GM12878 (cell line): Measurements from ENCODE around the gene USP9X. TPM values are rescaled to one million over a fixed set of nuclear protein-coding genes. Genes with fewer than 3 reads are reported as not detected.

Experiments used
- ATAC-seq: fragments of 200-7000 bp; cut with Tn5 transposase; 3 replicates; pipeline ENCODE4 v1.9.1; 2020; ENCODE audit warnings: mild to moderate bottlenecking, moderate library complexity
- BruUV-seq: library from RNA; stranded (reverse); fragments of 400-500 nt; replicated peaks from 2 replicates; lab custom pipeline; 2021; lab: Mats Ljungman, UMichigan
- CTCF ChIA-PET: fragments of 300-600 bp; sonication (Branson Sonifier 250); formaldehyde crosslinking; extraction: SDS; loops from one replicate; lab custom pipeline; 2021; ENCODE audit warnings: inconsistent platforms; lab: Yijun Ruan, JAX
- POLR2A ChIA-PET: fragments of 350-600 bp; formaldehyde crosslinking; extraction: SDS; loops from one replicate; lab custom pipeline; 2021; ENCODE audit warnings: inconsistent platforms; lab: Charles Lee
- RAD21 ChIA-PET: fragments of 300-600 bp; sonication (Branson Sonifier 250); formaldehyde crosslinking; loops from one replicate; lab custom pipeline; 2023; ENCODE audit warnings: antibody characterized with exemption; ENCODE audit not compliant: unreplicated experiment; lab: Charles Lee
- SMC1A ChIA-PET: fragments of 300-600 bp; sonication (Branson Sonifier 250); formaldehyde crosslinking; loops from one replicate; lab custom pipeline; 2023; ENCODE audit not compliant: unreplicated experiment, uncharacterized antibody; lab: Charles Lee
- DNase-seq: peaks from one replicate; pipeline ENCODE4 v3.0.0-alpha.2; 2011; ENCODE audit warnings: low read depth, low spot score
- FAIRE-seq: peaks from 3 replicates; lab custom pipeline; 2011; peaks lifted over from hg19 to GRCh38; lab: Jason Lieb, UNC
- H2AFZ ChIP-seq: 2 replicates; pipeline ENCODE4 v1.6.0; 2011; ENCODE audit warnings: low read depth, low read length, control low read depth; ENCODE audit not compliant: control insufficient read depth
- H3K27ac ChIP-seq: 2 replicates; pipeline ENCODE4 v1.5.1; 2011; ENCODE audit warnings: control low read depth; ENCODE audit not compliant: control insufficient read depth, insufficient read depth
- H3K27me3 ChIP-seq, 2 experiments: replicated peaks in 1 of 2; 2 replicates each; pipeline versions ENCODE4 v1.6.0 to v1.6.1; 2011; ENCODE audit warnings: low read length in 1 of 2; ENCODE audit not compliant: control insufficient read depth in 2 of 2, insufficient read depth in 2 of 2
- H3K36me3 ChIP-seq, 2 experiments: 2 replicates each; pipeline ENCODE4 v1.5.1; 2011; ENCODE audit warnings: low read length in 1 of 2; ENCODE audit not compliant: control insufficient read depth in 2 of 2, insufficient read depth in 2 of 2
- H3K4me1 ChIP-seq: 2 replicates; pipeline ENCODE4 v1.6.1; 2011; ENCODE audit warnings: mild to moderate bottlenecking, low read length, moderate library complexity, mixed read lengths; ENCODE audit not compliant: control insufficient read depth, insufficient read depth
- H3K4me2 ChIP-seq: 2 replicates; pipeline ENCODE4 v1.6.0; 2011; ENCODE audit warnings: control low read depth; ENCODE audit not compliant: control insufficient read depth, insufficient read depth
- H3K4me3 ChIP-seq: fragments of 200-600 bp; sonication (generic); 2 replicates; pipeline ENCODE4 v1.5.1; 2016
- H3K79me2 ChIP-seq: 2 replicates; pipeline ENCODE4 v1.6.0; 2011; ENCODE audit warnings: low read length; ENCODE audit not compliant: control insufficient read depth, insufficient read depth
- H3K9ac ChIP-seq: 2 replicates; pipeline ENCODE4 v1.8.0; 2011; ENCODE audit warnings: low read length, control low read depth, mixed read lengths; ENCODE audit not compliant: control insufficient read depth, insufficient read depth
- H3K9me3 ChIP-seq: replicated peaks from 3 replicates; pipeline ENCODE4 v1.5.1; 2011; ENCODE audit warnings: mild to moderate bottlenecking, low read length; ENCODE audit not compliant: control insufficient read depth, insufficient read depth
- H4K20me1 ChIP-seq: 2 replicates; pipeline ENCODE4 v1.6.0; 2011; ENCODE audit not compliant: control insufficient read depth, insufficient read depth
- BACH1 ChIP-seq: fragments of 450-650 bp; IDR thresholded peaks from 2 replicates; pipeline ENCODE4 v1.6.1; 2017; ENCODE audit warnings: mild to moderate bottlenecking, borderline replicate concordance
- IRF3 ChIP-seq: fragments of 450-650 bp; IDR thresholded peaks from 2 replicates; pipeline ENCODE4 v1.6.1; 2014; ENCODE audit warnings: mild to moderate bottlenecking
- LARP7 ChIP-seq: fragments of 450-650 bp; IDR thresholded peaks from 2 replicates; pipeline ENCODE4 v1.6.1; 2017; ENCODE audit warnings: mild to moderate bottlenecking
- WGBS: methylation state at CpG from one replicate; pipeline ENCODE4 v1.1.6; 2016; ENCODE audit warnings: low lambda C conversion rate; ENCODE audit not compliant: insufficient replicate concordance, insufficient coverage; ENCODE audit errors: missing lambda C conversion rate; 5-methylcytosine and 5-hydroxymethylcytosine counted together
- in situ Hi-C: fragments of 300-500 bp; cut with MboI; formaldehyde crosslinking; loops from 9 replicates; pipeline ENCODE4 v1.14.3; 2018; ENCODE audit warnings: mixed read lengths
- intact Hi-C: fragments of 100-400 bp; cut with micrococcal nuclease; formaldehyde crosslinking; loops from one replicate; pipeline ENCODE4 v1.14.2; 2022; ENCODE audit not compliant: unreplicated experiment
- polyA plus RNA-seq, 11 experiments: library from polyadenylated mRNA; depleted of rRNA in 4 of 11; unstranded in 6 of 11; stranded (reverse) in 5 of 11; fragments of >200 nt; fragmentation: Nextera tagmentation in 4 of 11; fragmentation: Illumina TruSeq in 1 of 11; extraction: Ambion mirVana in 4 of 11; extraction: Trizol in 1 of 11; gene quantifications; 1 replicate in 1 of 11; 2 replicates in 10 of 11; pipeline versions ENCODE4 v1.2.1 to v1.2.3, GENCODE V29; 2011 to 2016; ENCODE audit warnings: inconsistent platforms in 2 of 11, missing spikeins in 2 of 11, low read depth in 1 of 11
- total RNA-seq, 4 experiments: library from RNA; depleted of rRNA in 3 of 4; stranded (reverse); fragments of >200 nt in 3 of 4; fragmentation: Illumina TruSeq in 1 of 4; extraction: Trizol in 1 of 4; gene quantifications; 2 replicates each; pipeline versions ENCODE4 v1.2.1 to v1.2.3, GENCODE V29; 2013 to 2021
- TF ChIP-seq, protein P1 (sequence below): IDR thresholded peaks from 2 replicates; pipeline ENCODE4 v1.6.1; 2012; ENCODE audit warnings: low read depth, low read length, improper control_type of control experiment
- TF ChIP-seq, protein P2 (sequence below): fragments of 150-350 bp; IDR thresholded peaks from 2 replicates; pipeline ENCODE4 v1.6.1; 2014; ENCODE audit warnings: mild to moderate bottlenecking, low read depth, low read length
- TF ChIP-seq, protein P3 (sequence below): fragments of 450-650 bp; IDR thresholded peaks from 2 replicates; pipeline ENCODE4 v1.6.1; 2017; ENCODE audit warnings: mild to moderate bottlenecking, moderate library complexity

The USP9X gene
- total and polyA plus RNA-seq, 10 of the 15 experiments (the other 5 are each of a cell fraction or from before 2014, with no cell fraction given): 9.3 to 61.6 (median 31.7) TPM

DNA sequence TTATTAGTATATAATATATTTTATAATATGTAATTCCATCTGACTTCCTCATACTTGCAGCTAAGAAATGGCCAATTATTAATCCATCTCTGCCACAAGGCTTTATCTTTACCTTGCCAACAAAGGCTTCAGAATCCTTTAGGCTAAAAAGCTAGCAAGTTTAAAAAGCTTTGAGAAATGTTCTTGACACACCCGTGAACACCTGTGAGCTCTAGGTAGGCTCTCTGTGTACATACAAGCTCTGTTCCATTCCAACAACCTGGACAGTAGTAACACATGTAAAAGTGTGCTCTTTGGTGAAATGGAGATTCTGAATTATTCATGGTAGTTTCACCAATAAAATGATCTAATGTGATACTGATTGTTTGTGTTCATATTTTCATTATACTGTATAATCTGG, 49.7 kb upstream of the USP9X start (continued):
- TF ChIP-seq, protein P1, sequence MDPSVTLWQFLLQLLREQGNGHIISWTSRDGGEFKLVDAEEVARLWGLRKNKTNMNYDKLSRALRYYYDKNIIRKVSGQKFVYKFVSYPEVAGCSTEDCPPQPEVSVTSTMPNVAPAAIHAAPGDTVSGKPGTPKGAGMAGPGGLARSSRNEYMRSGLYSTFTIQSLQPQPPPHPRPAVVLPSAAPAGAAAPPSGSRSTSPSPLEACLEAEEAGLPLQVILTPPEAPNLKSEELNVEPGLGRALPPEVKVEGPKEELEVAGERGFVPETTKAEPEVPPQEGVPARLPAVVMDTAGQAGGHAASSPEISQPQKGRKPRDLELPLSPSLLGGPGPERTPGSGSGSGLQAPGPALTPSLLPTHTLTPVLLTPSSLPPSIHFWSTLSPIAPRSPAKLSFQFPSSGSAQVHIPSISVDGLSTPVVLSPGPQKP: no peak
- no peak for TF ChIP-seq IRF3
- TF ChIP-seq BACH1: no peak
- TF ChIP-seq, all 136 proteins: peak for 0

GRCh38 chrX:41036668-41037326, 48.4 kb upstream of the USP9X start:
- Histone ChIP-seq H2AFZ (no peak overlapping the region), H3K9ac (no peak overlapping the region), H3K4me2 (no peak overlapping the region), H3K27me3 (no peaks in the 10 kb centered on the region), H4K20me1 (no peaks in the 10 kb centered on the region), H3K4me3 (no peak overlapping the region), H3K79me2 (no peaks in the 10 kb centered on the region), H3K27ac (no peak overlapping the region), H3K9me3 (no peaks in the 10 kb centered on the region), H3K4me1 (no peaks in the 10 kb centered on the region), H3K36me3 (no peaks in the 10 kb centered on the region)
- WGBS: 64% methylated on average over 9 of the region's 9 CpGs
- DNase-seq (no peak), FAIRE-seq (no peak), ATAC-seq (no peak)
- CTCF ChIA-PET: no interaction called here
- TF ChIP-seq LARP7 (no peak), IRF3 (no peak)
- TF ChIP-seq, protein P2, sequence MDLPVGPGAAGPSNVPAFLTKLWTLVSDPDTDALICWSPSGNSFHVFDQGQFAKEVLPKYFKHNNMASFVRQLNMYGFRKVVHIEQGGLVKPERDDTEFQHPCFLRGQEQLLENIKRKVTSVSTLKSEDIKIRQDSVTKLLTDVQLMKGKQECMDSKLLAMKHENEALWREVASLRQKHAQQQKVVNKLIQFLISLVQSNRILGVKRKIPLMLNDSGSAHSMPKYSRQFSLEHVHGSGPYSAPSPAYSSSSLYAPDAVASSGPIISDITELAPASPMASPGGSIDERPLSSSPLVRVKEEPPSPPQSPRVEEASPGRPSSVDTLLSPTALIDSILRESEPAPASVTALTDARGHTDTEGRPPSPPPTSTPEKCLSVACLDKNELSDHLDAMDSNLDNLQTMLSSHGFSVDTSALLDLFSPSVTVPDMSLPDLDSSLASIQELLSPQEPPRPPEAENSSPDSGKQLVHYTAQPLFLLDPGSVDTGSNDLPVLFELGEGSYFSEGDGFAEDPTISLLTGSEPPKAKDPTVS: no peak
- TF ChIP-seq, protein P3, sequence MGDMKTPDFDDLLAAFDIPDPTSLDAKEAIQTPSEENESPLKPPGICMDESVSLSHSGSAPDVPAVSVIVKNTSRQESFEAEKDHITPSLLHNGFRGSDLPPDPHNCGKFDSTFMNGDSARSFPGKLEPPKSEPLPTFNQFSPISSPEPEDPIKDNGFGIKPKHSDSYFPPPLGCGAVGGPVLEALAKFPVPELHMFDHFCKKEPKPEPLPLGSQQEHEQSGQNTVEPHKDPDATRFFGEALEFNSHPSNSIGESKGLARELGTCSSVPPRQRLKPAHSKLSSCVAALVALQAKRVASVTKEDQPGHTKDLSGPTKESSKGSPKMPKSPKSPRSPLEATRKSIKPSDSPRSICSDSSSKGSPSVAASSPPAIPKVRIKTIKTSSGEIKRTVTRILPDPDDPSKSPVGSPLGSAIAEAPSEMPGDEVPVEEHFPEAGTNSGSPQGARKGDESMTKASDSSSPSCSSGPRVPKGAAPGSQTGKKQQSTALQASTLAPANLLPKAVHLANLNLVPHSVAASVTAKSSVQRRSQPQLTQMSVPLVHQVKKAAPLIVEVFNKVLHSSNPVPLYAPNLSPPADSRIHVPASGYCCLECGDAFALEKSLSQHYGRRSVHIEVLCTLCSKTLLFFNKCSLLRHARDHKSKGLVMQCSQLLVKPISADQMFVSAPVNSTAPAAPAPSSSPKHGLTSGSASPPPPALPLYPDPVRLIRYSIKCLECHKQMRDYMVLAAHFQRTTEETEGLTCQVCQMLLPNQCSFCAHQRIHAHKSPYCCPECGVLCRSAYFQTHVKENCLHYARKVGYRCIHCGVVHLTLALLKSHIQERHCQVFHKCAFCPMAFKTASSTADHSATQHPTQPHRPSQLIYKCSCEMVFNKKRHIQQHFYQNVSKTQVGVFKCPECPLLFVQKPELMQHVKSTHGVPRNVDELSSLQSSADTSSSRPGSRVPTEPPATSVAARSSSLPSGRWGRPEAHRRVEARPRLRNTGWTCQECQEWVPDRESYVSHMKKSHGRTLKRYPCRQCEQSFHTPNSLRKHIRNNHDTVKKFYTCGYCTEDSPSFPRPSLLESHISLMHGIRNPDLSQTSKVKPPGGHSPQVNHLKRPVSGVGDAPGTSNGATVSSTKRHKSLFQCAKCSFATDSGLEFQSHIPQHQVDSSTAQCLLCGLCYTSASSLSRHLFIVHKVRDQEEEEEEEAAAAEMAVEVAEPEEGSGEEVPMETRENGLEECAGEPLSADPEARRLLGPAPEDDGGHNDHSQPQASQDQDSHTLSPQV: no peak
- POLR2A ChIA-PET: no interaction called here
- SMC1A ChIA-PET: interaction anchor here (0.7 to 1.9 kb wide), 2 partner anchors 19 to 157 kb away, joined by 3 to 4 read pairs; no protein-coding TSS in a partner anchor
- intact Hi-C loops: no loop called here
- no TSS peak for BruUV-seq
- RAD21 ChIA-PET: no interaction called here
- in situ Hi-C loops: no loop called here
